A549 (cell line): ENCODE results near the gene ADD3. TPM values are rescaled to one million over a fixed set of nuclear protein-coding genes. Genes with fewer than 3 reads are reported as not detected.

Source experiments
- ATAC-seq, 2 experiments: fragments of 200-7000 bp in 1 of 2; fragments of >200 bp in 1 of 2; cut with Nextera tagmentation in 1 of 2; cut with Tn5 transposase in 1 of 2; 3 replicates each; pipeline versions ENCODE4 v1.8.0 to v1.9.1; 2018 to 2020; ENCODE audit warnings: mild to moderate bottlenecking in 1 of 2, moderate library complexity in 1 of 2
- CTCF ChIA-PET: fragments of 300-600 bp; sonication (Branson Sonifier 250); formaldehyde crosslinking; extraction: SDS; loops from one replicate; lab custom pipeline; 2021; ENCODE audit warnings: antibody characterized with exemption, inconsistent platforms; lab: Yijun Ruan, JAX
- POLR2A ChIA-PET: fragments of 350-600 bp; formaldehyde crosslinking; extraction: SDS; loops from one replicate; lab custom pipeline; 2021; ENCODE audit warnings: antibody characterized with exemption, inconsistent platforms; lab: Yijun Ruan, JAX
- DNase-seq, 2 experiments: peaks; one replicate each; pipeline versions ENCODE4 v3.0.0 to v3.0.0-alpha.2; 2011 to 2016; ENCODE audit warnings: low read depth in 1 of 2, low spot score in 1 of 2
- FAIRE-seq: peaks from 2 replicates; lab custom pipeline; 2011; peaks lifted over from hg19 to GRCh38; lab: Jason Lieb, UNC
- H3K27ac ChIP-seq, 2 experiments: fragments of >200 bp; sonication (Bioruptor Twin); formaldehyde crosslinking; 3 replicates each; pipeline ENCODE4 v1.5.1; 2016 to 2017
- H3K4me1 ChIP-seq: fragments of >200 bp; sonication (Bioruptor Twin); formaldehyde crosslinking; 3 replicates; pipeline ENCODE4 v1.6.1; 2016
- H3K4me2 ChIP-seq: fragments of >200 bp; sonication (Bioruptor Twin); formaldehyde crosslinking; 3 replicates; pipeline ENCODE4 v1.6.1; 2016
- H3K4me3 ChIP-seq: fragments of >200 bp; sonication (Bioruptor Twin); formaldehyde crosslinking; 3 replicates; pipeline ENCODE4 v1.5.1; 2016
- H3K9me3 ChIP-seq: fragments of >200 bp; sonication (Bioruptor Twin); formaldehyde crosslinking; 3 replicates; pipeline ENCODE4 v1.6.1; 2016
- CEBPB ChIP-seq, 2 experiments: fragments of >200 bp in 1 of 2; sonication (Bioruptor Twin) in 1 of 2; formaldehyde crosslinking in 1 of 2; IDR thresholded peaks; 2 replicates each; pipeline ENCODE4 v1.6.1; 2012 to 2016
- CHD2 ChIP-seq: fragments of 150-350 bp; IDR thresholded peaks from 2 replicates; pipeline ENCODE4 v1.6.1; 2014; ENCODE audit warnings: low read length; ENCODE audit not compliant: partially characterized antibody
- FOXS1 ChIP-seq: fragments of 250-450 bp; sonication (Bioruptor Pico); IDR thresholded peaks from 2 replicates; pipeline ENCODE4 v1.5.0; 2020; ENCODE audit warnings: mild to moderate bottlenecking, moderate library complexity
- GATA3 ChIP-seq: IDR thresholded peaks from 2 replicates; pipeline ENCODE4 v1.6.1; 2012; ENCODE audit warnings: borderline replicate concordance
- HEYL ChIP-seq: fragments of 250-450 bp; sonication (Bioruptor Pico); IDR thresholded peaks from 2 replicates; pipeline ENCODE4 v1.8.0; 2021; ENCODE audit warnings: mild to moderate bottlenecking, moderate library complexity
- NR3C1 ChIP-seq: fragments of >200 bp; sonication (Bioruptor Twin); formaldehyde crosslinking; IDR thresholded peaks from 3 replicates; pipeline ENCODE4 v1.6.1; 2017
- POLR2A ChIP-seq: IDR thresholded peaks from 2 replicates; pipeline ENCODE4 v1.6.1; 2012; ENCODE audit warnings: mild to moderate bottlenecking, low read length
- POLR2AphosphoS2 ChIP-seq: conservative IDR thresholded peaks from 2 replicates; pipeline ENCODE4 v1.6.1; 2012; ENCODE audit warnings: low read length, improper control_type of control experiment, inconsistent platforms
- SMC3 ChIP-seq: fragments of >200 bp; sonication (Bioruptor Twin); formaldehyde crosslinking; IDR thresholded peaks from 3 replicates; pipeline ENCODE4 v1.6.1; 2018; ENCODE audit warnings: inconsistent platforms
- TP53 ChIP-seq: fragments of 250-450 bp; sonication (Bioruptor Pico); IDR thresholded peaks from 2 replicates; pipeline ENCODE4 v1.5.0; 2021; ENCODE audit warnings: mild to moderate bottlenecking, moderate library complexity
- ZC3H11A ChIP-seq: fragments of 450-650 bp; IDR thresholded peaks from 2 replicates; pipeline ENCODE4 v1.6.1; 2014; ENCODE audit warnings: antibody characterized with exemption, mild to moderate bottlenecking
- ZSCAN20 ChIP-seq: fragments of 250-450 bp; sonication (Bioruptor Pico); IDR thresholded peaks from 2 replicates; pipeline ENCODE4 v1.8.0; 2022; ENCODE audit warnings: mild to moderate bottlenecking, moderate library complexity
- WGBS: methylation state at CpG from one replicate; pipeline ENCODE4 v1.1.6; 2017; ENCODE audit errors: missing lambda C conversion rate; 5-methylcytosine and 5-hydroxymethylcytosine counted together
- polyA plus RNA-seq, 4 experiments: library from polyadenylated mRNA; depleted of rRNA in 3 of 4; stranded (reverse); fragments of >200 nt; fragmentation: RNase III in 1 of 4; extraction: RNeasy Plus Mini Kit Qiagen cat#74134 plus additional on column Dnase treatment in 1 of 4; gene quantifications; 2 replicates in 3 of 4; 3 replicates in 1 of 4; pipeline ENCODE4 v1.2.3, GENCODE V29; 2011 to 2017
- TF ChIP-seq, protein P1 (sequence below): IDR thresholded peaks from 2 replicates; pipeline ENCODE4 v1.6.1; 2012
- TF ChIP-seq, protein P2 (sequence below): fragments of >200 bp; sonication (Bioruptor Twin); formaldehyde crosslinking; IDR thresholded peaks from 2 replicates; pipeline ENCODE4 v1.6.1; 2016
- TF ChIP-seq, protein P3 (sequence below): fragments of 200-600 bp; sonication (generic); IDR thresholded peaks from 2 replicates; pipeline ENCODE4 v1.6.1; 2016; ENCODE audit warnings: antibody characterized with exemption, mild to moderate bottlenecking, moderate library complexity
- TF ChIP-seq, protein P4 (sequence below): IDR thresholded peaks from 2 replicates; pipeline ENCODE4 v1.6.1; 2012; ENCODE audit warnings: low read depth, borderline replicate concordance

ADD3 gene
- polyA plus RNA-seq, 2 of the 4 experiments (the other 2 are of a cell fraction) = 9.8 to 48.2 TPM

DNA sequence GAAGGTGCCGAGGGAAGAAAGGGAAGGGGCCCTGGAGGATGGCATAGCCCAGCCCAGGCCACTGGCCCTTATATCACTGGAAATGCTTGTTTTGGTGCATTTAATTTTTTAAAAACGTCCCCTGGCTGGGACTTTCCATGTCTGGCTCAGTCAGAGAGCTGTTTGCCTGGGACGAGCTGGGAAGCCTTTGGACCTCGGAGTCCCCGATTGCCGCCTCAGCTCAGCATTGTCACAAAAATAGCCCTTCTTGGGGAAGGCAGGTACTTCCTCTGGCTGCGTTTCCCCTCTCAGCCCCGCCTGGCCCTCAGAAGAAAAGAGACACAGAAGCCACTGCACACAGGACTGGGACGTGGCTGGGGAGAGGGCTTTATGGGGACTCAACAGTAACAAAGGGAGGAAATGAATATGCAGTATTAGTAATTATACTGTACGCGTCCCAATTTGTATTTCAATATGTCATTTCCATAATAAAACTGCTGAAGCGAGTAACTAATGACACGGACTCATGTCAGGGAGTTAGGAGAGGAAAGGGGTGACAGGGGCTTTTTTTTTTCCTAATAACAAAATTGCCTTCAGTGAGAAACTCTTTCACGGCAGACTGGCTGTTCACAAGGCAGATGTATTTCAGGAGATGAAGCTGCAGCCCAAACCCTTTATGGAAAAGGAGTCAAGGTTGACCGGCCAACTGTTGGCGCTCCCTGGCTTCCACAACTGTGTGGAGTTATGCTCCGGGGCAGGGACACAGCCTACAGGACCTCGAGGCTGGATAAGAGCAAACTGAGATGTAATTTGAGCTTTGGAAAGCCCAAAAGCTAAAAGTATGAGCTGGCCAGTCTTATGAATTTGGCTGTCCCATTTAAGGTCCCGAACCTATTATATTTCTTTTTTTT is 168.6 kb downstream of the ADD3 start:
- POLR2A ChIA-PET = no interaction called here
- H3K4me1 ChIP-seq = peaks cover 10% of the 10 kb centered on the region; the same call in 1 of the 3 replicates
- FAIRE-seq (no peak), DNase-seq (no peak), ATAC-seq (no peak)
- TF ChIP-seq ZSCAN20 (CRISPR knock-in tag) = no peak
- TF ChIP-seq, protein P1, sequence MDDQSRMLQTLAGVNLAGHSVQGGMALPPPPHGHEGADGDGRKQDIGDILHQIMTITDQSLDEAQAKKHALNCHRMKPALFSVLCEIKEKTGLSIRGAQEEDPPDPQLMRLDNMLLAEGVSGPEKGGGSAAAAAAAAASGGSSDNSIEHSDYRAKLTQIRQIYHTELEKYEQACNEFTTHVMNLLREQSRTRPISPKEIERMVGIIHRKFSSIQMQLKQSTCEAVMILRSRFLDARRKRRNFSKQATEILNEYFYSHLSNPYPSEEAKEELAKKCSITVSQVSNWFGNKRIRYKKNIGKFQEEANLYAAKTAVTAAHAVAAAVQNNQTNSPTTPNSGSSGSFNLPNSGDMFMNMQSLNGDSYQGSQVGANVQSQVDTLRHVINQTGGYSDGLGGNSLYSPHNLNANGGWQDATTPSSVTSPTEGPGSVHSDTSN = no peak
- TF ChIP-seq, protein P2, sequence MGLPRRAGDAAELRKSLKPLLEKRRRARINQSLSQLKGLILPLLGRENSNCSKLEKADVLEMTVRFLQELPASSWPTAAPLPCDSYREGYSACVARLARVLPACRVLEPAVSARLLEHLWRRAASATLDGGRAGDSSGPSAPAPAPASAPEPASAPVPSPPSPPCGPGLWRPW = no peak
- no peak for TF ChIP-seq CHD2
- no peak for TF ChIP-seq FOXS1
- no peak for TF ChIP-seq CEBPB (IDR thresholded peaks at IDR 0.05)
- TF ChIP-seq POLR2A = no peak
- no peak for TF ChIP-seq POLR2AphosphoS2
- TF ChIP-seq ZC3H11A = no peak
- H3K4me3 ChIP-seq = no peak overlapping the region
- no peaks in the 10 kb centered on the region for H3K9me3 ChIP-seq
- 74% methylated on average over 19 of the region's 19 CpGs for WGBS
- H3K27ac ChIP-seq = no peak overlapping the region
- no peak overlapping the region for H3K4me2 ChIP-seq
- CTCF ChIA-PET = interaction anchor here (0.5 to 1.2 kb wide), 4 partner anchors 10 to 1130 kb away, joined by 3 read pairs; no protein-coding TSS in a partner anchor

DNA sequence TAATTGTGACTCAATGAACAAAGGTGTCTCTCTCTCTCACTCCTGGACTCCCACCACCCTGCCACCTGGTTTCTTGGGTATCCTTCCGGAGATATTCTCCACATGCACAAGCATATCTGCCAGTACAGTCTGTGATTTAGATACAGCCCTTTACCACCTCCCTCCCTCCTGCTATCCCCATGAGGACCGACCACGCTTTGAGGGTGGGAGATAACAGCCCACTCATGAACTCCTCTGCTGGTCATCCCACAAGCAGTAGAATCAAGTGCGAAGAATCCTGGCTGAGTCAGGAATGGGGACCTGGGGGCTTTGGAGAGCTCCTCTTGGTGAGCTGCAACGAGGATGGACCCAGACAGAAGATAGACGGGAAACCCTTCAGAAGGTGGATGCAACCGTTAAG is 171.4 kb downstream of the ADD3 start:
- Histone ChIP-seq H3K4me3 (no peak overlapping the region), H3K27ac (no peak overlapping the region), H3K4me2 (no peak overlapping the region), H3K4me1 (no peaks in the 10 kb centered on the region), H3K9me3 (no peaks in the 10 kb centered on the region)
- ATAC-seq (no peak), FAIRE-seq (no peak)
- ChIA-PET CTCF (interaction anchor here (1.5 to 2.6 kb wide), 2 partner anchors 27 to 41 kb away, joined by 5 to 8 read pairs; partner anchors contain the start of gene MXI1), POLR2A (no interaction called here)
- WGBS = 53% methylated on average over 7 of the region's 7 CpGs
- TF ChIP-seq NR3C1 (no peak), TP53 (CRISPR knock-in tag) (no peak), SMC3 (no peak), GATA3 (no peak)
- TF ChIP-seq, all 56 proteins: peak for 0
- DNase-seq = no peak

DNA sequence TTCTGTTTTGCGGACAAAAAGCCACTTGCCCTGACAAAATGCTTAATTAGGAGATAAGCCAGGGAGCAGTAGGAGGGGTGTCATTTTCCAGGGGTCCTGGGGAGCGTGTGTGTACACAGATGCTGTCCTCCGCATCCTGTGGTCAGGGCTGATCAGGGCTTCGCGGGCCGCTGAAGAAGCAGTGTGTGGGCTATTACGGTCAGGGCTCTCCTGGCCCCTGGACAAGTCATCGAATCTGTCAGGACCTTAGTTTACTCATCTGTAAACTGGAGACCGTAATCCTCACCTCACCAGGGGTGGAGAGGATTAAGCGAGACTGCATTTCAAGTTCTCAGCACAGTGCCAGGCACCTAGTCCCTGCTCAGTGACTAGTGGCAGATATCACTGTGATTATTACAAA is 173.7 kb downstream of the ADD3 start:
- no peak for FAIRE-seq
- no peaks in the 10 kb centered on the region for H3K9me3 ChIP-seq
- H3K4me2 ChIP-seq = no peak overlapping the region
- H3K27ac ChIP-seq = no peak overlapping the region
- ATAC-seq = no peak
- H3K4me1 ChIP-seq = no peaks in the 10 kb centered on the region
- H3K4me3 ChIP-seq = no peak overlapping the region
- ChIA-PET CTCF (interaction anchor here (1.1 to 1.2 kb wide), 3 partner anchors 23 to 98 kb away, joined by 3 to 5 read pairs (median 4); no protein-coding TSS in a partner anchor), POLR2A (no interaction called here)
- DNase-seq = no peak
- 83% methylated on average over 10 of the region's 10 CpGs for WGBS
- TF ChIP-seq, protein P3, sequence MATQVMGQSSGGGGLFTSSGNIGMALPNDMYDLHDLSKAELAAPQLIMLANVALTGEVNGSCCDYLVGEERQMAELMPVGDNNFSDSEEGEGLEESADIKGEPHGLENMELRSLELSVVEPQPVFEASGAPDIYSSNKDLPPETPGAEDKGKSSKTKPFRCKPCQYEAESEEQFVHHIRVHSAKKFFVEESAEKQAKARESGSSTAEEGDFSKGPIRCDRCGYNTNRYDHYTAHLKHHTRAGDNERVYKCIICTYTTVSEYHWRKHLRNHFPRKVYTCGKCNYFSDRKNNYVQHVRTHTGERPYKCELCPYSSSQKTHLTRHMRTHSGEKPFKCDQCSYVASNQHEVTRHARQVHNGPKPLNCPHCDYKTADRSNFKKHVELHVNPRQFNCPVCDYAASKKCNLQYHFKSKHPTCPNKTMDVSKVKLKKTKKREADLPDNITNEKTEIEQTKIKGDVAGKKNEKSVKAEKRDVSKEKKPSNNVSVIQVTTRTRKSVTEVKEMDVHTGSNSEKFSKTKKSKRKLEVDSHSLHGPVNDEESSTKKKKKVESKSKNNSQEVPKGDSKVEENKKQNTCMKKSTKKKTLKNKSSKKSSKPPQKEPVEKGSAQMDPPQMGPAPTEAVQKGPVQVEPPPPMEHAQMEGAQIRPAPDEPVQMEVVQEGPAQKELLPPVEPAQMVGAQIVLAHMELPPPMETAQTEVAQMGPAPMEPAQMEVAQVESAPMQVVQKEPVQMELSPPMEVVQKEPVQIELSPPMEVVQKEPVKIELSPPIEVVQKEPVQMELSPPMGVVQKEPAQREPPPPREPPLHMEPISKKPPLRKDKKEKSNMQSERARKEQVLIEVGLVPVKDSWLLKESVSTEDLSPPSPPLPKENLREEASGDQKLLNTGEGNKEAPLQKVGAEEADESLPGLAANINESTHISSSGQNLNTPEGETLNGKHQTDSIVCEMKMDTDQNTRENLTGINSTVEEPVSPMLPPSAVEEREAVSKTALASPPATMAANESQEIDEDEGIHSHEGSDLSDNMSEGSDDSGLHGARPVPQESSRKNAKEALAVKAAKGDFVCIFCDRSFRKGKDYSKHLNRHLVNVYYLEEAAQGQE = no peak

DNA sequence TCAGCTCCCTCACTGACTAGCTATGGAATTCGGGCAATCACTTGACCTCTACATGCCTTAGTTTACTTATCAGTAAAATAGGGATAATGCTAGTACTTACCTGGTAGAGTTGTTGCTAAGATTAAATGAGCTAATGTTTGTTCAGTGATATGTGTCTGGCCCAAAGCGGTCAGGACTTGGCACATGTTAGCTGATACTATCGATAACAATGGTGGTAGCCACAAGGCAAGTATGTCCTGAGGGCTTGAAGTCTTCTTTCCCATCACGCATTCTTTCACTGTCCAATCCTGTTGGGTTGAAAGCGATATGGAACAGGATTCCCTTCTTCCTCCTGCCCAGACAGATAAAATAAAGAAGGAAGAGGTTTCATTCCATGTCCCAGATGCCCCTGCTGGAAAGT is 174.1 kb downstream of the ADD3 start:
- Histone ChIP-seq H3K4me3 (no peak overlapping the region), H3K27ac (no peak overlapping the region), H3K4me1 (no peaks in the 10 kb centered on the region), H3K4me2 (no peak overlapping the region), H3K9me3 (no peaks in the 10 kb centered on the region)
- TF ChIP-seq HEYL (CRISPR knock-in tag) = no peak
- TF ChIP-seq, protein P4, sequence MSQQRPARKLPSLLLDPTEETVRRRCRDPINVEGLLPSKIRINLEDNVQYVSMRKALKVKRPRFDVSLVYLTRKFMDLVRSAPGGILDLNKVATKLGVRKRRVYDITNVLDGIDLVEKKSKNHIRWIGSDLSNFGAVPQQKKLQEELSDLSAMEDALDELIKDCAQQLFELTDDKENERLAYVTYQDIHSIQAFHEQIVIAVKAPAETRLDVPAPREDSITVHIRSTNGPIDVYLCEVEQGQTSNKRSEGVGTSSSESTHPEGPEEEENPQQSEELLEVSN = no peak
- FAIRE-seq = no peak
- ChIA-PET CTCF (interaction anchor here (1.1 to 1.2 kb wide), 3 partner anchors 24 to 98 kb away, joined by 3 to 5 read pairs (median 4); no protein-coding TSS in a partner anchor), POLR2A (no interaction called here)
- no peak for ATAC-seq
- WGBS = 54% methylated on average over 5 of the region's 5 CpGs
- DNase-seq = no peak
